H1 (cell line): Measurements from ENCODE around the gene SCAF1. TPM values are rescaled to one million over a fixed set of nuclear protein-coding genes. Genes with fewer than 3 reads are reported as not detected.

Experiments
- BCL11A ChIP-seq, 2 experiments: IDR thresholded peaks; one replicate each; pipeline ENCODE4 v1.6.1; 2011; ENCODE audit warnings: low read depth in 2 of 2, low read length in 2 of 2, mild to moderate bottlenecking in 2 of 2
- CEBPB ChIP-seq: IDR thresholded peaks from 2 replicates; pipeline ENCODE4 v1.6.1; 2012; ENCODE audit warnings: low read depth, low read length
- CHD1 ChIP-seq: IDR thresholded peaks from 2 replicates; pipeline ENCODE4 v1.6.1; 2012; ENCODE audit warnings: low read depth, low read length, improper control_type of control experiment
- CHD2 ChIP-seq: IDR thresholded peaks from 2 replicates; pipeline ENCODE4 v1.6.1; 2012; ENCODE audit warnings: low read length, improper control_type of control experiment
- CTBP2 ChIP-seq: IDR thresholded peaks from 2 replicates; pipeline ENCODE4 v1.7.0; 2011; ENCODE audit warnings: borderline replicate concordance, mild to moderate bottlenecking, moderate library complexity, mixed read lengths, low read length; ENCODE audit not compliant: insufficient read depth, insufficient read length
- GABPA ChIP-seq: IDR thresholded peaks from 2 replicates; pipeline ENCODE4 v1.6.1; 2011; ENCODE audit warnings: mild to moderate bottlenecking, low read length, moderate library complexity, borderline replicate concordance; ENCODE audit not compliant: insufficient read depth
- GTF2F1 ChIP-seq: IDR thresholded peaks from 2 replicates; pipeline ENCODE4 v1.6.1; 2012; ENCODE audit warnings: low read depth, low read length, improper control_type of control experiment, borderline replicate concordance
- HDAC6 ChIP-seq: IDR thresholded peaks from one replicate; pipeline ENCODE4 v1.7.1; 2012; ENCODE audit warnings: low read depth, mild to moderate bottlenecking, inconsistent platforms, low read length, moderate library complexity
- KDM4A ChIP-seq: IDR thresholded peaks from one replicate; pipeline ENCODE4 v1.7.1; 2012; ENCODE audit warnings: low read depth, mild to moderate bottlenecking, moderate library complexity, low read length, inconsistent platforms; ENCODE audit not compliant: severe bottlenecking
- KDM5A ChIP-seq: fragments of 200-600 bp; IDR thresholded peaks from 2 replicates; pipeline ENCODE4 v1.7.1; 2012; ENCODE audit warnings: mild to moderate bottlenecking, low read length, inconsistent platforms, mixed read lengths
- MAFK ChIP-seq: IDR thresholded peaks from 2 replicates; pipeline ENCODE4 v1.6.1; 2012; ENCODE audit warnings: low read depth, mild to moderate bottlenecking, improper control_type of control experiment, low read length
- PHF8 ChIP-seq: fragments of 200-600 bp; sonication (generic); conservative IDR thresholded peaks from 2 replicates; pipeline ENCODE4 v1.7.1; 2012; ENCODE audit warnings: low read depth, mild to moderate bottlenecking, inconsistent platforms, low read length, moderate library complexity
- POLR2A ChIP-seq, 2 experiments: IDR thresholded peaks; 1 replicate in 1 of 2; 2 replicates in 1 of 2; pipeline ENCODE4 v1.6.1; 2011; ENCODE audit warnings: low read depth in 2 of 2, low read length in 2 of 2, mild to moderate bottlenecking in 2 of 2; ENCODE audit errors: control extremely low read depth in 1 of 2
- POLR2AphosphoS5 ChIP-seq: IDR thresholded peaks from 2 replicates; pipeline ENCODE4 v1.6.1; 2011; ENCODE audit warnings: low read depth, low read length
- RNF2 ChIP-seq: fragments of 200-900, 300-1000 bp; sonication (generic); IDR thresholded peaks from 2 replicates; pipeline ENCODE4 v1.7.1; 2016; ENCODE audit warnings: borderline replicate concordance, low read depth, mild to moderate bottlenecking, antibody characterized with exemption, low read length; ENCODE audit not compliant: poor library complexity, severe bottlenecking; ENCODE audit errors: missing control alignments
- SAP30 ChIP-seq: fragments of 300-600 bp; sonication (generic); IDR thresholded peaks from 2 replicates; pipeline ENCODE4 v1.7.1; 2012; ENCODE audit warnings: low read length, moderate library complexity, mild to moderate bottlenecking, inconsistent platforms; ENCODE audit not compliant: insufficient read depth, insufficient replicate concordance
- SIX5 ChIP-seq: IDR thresholded peaks from 2 replicates; pipeline ENCODE4 v1.6.1; 2011; ENCODE audit warnings: mild to moderate bottlenecking, low read depth, low read length
- SP1 ChIP-seq: IDR thresholded peaks from 2 replicates; pipeline ENCODE4 v1.6.1; 2011; ENCODE audit warnings: low read depth, low read length
- SP2 ChIP-seq: IDR thresholded peaks from 2 replicates; pipeline ENCODE4 v1.6.1; 2012; ENCODE audit warnings: mild to moderate bottlenecking, low read length, inconsistent platforms
- SP4 ChIP-seq: IDR thresholded peaks from 2 replicates; pipeline ENCODE4 v1.6.1; 2012; ENCODE audit warnings: low read length, inconsistent platforms
- SUZ12 ChIP-seq: fragments of 200-600 bp; sonication (generic); IDR thresholded peaks from 2 replicates; pipeline ENCODE4 v1.6.1; 2012; ENCODE audit warnings: mild to moderate bottlenecking, inconsistent platforms, low read length, moderate library complexity, mixed read lengths
- TAF7 ChIP-seq: optimal IDR thresholded peaks from 2 replicates; pipeline ENCODE3; 2011; ENCODE audit warnings: low read depth, mild to moderate bottlenecking, inconsistent platforms, low read length, moderate library complexity, borderline replicate concordance
- TBP ChIP-seq: IDR thresholded peaks from 2 replicates; pipeline ENCODE4 v1.6.1; 2011; ENCODE audit warnings: low read depth, low read length, improper control_type of control experiment
- TCF12 ChIP-seq: IDR thresholded peaks from 2 replicates; pipeline ENCODE4 v1.6.1; 2011; ENCODE audit warnings: low read depth, mild to moderate bottlenecking, low read length
- TEAD4 ChIP-seq: IDR thresholded peaks from 2 replicates; pipeline ENCODE4 v1.6.1; 2012; ENCODE audit warnings: low read depth, low read length, inconsistent platforms, mixed read lengths
- YY1 ChIP-seq: IDR thresholded peaks from 2 replicates; pipeline ENCODE4 v1.6.1; 2011; ENCODE audit warnings: low read depth, mild to moderate bottlenecking, low read length
- polyA plus RNA-seq, 7 experiments: library from polyadenylated mRNA; depleted of rRNA in 3 of 7; stranded (reverse) in 5 of 7; unstranded in 2 of 7; fragments of >200 nt in 5 of 7; fragments of 200-250 nt in 2 of 7; gene quantifications; 1 replicate in 5 of 7; 2 replicates in 1 of 7; 4 replicates in 1 of 7; pipeline versions ENCODE4 v1.2.1 to v1.2.3, GENCODE V29; 2011 to 2013; ENCODE audit warnings: missing spikeins in 2 of 7, mixed read lengths in 2 of 7
- total RNA-seq: library from RNA; stranded (reverse); fragmentation: NEBNext Ultra II Directional; extraction: Animal tissue kit (Norgen Biotek cat#: 25700); gene quantifications from 2 replicates; pipeline ENCODE4 v1.2.1, GENCODE V29; 2021

SCAF1 gene
- total and polyA plus RNA-seq, 2 of the 8 experiments (the other 6 are each of a cell fraction or from before 2014, with no cell fraction given), result 9.7 to 81.7 TPM

DNA sequence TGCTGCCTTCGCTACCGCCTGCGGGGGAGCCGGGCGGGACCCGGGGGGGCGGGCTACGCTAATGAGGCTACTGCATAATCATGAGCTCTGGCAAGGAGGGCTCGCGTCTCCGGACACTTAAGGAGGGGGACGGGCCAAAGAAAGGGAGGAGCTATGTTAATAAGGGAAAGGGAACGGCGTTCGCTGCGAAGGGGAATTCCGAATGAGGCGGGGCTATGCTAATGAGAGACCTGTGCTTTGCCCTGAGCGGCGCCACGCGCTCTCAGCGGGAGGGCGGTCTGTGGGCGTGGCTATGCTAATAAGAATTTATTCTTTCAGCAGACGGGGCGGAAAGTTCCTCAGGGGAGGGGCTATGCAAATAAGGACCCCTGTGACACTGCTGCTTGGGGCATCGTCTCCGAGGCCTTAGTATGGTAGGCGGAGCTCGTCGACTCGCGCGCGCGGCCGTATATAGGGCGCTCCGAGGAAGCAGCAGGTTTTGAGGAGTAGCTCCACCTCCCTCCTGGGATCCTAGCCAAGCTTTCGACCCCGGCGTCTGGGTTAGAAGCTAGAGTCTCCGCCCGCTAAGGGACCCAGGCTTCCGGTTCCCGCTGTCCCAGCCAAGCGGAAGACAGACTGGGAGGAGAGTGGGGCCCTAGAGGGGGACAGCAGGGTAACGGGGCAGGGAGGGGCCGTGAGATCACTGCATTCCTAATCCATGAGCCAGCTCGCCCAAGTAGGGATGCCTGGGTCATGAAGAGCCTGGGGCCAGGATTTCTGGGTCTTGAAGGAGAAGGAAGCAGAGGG, 1.7 kb upstream of the SCAF1 start, which contains the start of gene RRAS (continued):
- TF ChIP-seq POLR2A (IDR thresholded peaks at IDR 0.05; ENCODE audit: control extremely low read depth in 1 of 2, low read depth in 2 of 2, low read length in 2 of 2) (peak in 1 of 2 experiments; percentile 63; a peak in 1 of 3 replicates), YY1 (no peak), KDM4A (no peak), PHF8 (no peak), GABPA (no peak), RNF2 (no peak), SP4 (peak; percentile 88), CHD2 (no peak), CTBP2 (no peak), TAF7 (no peak), GTF2F1 (no peak; the same call in 1 of the 2 replicates), SP1 (peak; percentile 76), SAP30 (no peak), KDM5A (no peak), SUZ12 (no peak), SP2 (no peak), MAFK (no peak), SIX5 (no peak), POLR2AphosphoS5 (peak; percentile 64), TCF12 (no peak), CEBPB (no peak), HDAC6 (no peak), CHD1 (no peak), BCL11A (IDR thresholded peaks at IDR 0.05; ENCODE audit: low read depth in 2 of 2, low read length in 2 of 2) (no peak), TBP (no peak; the same call in 1 of the 2 replicates), TEAD4 (peak; percentile 58; the same call in 1 of the 2 replicates)
